ENCODE measurements around the gene EXOC4. TPM values are rescaled to one million over a fixed set of nuclear protein-coding genes. Genes with fewer than 3 reads are reported as not detected.

The EXOC4 gene
- total RNA-seq, 4 donors from 2014 or later = 82.4 to 204 (median 128) TPM

DNA sequence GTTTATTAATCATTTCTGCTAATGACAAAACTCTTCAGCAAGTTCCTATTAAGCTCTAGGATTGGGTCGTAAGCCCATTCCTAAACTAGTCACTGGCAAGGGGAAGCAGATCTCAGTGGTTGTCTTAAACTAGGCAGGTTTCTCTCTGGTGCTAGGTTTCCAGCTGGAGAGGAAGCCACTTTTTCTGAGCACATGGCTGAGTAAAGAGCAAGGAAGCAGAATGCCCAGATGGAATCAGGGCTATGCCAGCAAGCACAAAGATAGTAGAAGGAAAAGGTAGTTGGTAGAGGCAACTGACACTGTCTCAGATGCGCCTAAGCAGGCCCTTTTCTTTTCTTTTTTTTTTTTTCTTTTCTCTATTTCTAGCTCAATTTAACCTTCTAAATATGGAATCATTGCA lies 224.9 kb downstream of the EXOC4 start:
- H3K27me3 ChIP-seq = no peaks in the 10 kb centered on the region
- H3K4me1 ChIP-seq = no peaks in the 10 kb centered on the region
- H3K4me3 ChIP-seq = no peak overlapping the region
- intact Hi-C loops (cut with DNase I; ENCODE audit: low total_unique reads) (no loop called here), in situ Hi-C loops (cut with MboI; ENCODE audit: low pct_ligation_motif_present in 1 of 4, low pct_unique_long_range_greater_than_20kb in 1 of 4, low sequenced_read_pairs in 3 of 4) (no loop called here)
- DNase-seq = no peak
- no peak overlapping the region for H3K27ac ChIP-seq
- TF ChIP-seq, protein P1, sequence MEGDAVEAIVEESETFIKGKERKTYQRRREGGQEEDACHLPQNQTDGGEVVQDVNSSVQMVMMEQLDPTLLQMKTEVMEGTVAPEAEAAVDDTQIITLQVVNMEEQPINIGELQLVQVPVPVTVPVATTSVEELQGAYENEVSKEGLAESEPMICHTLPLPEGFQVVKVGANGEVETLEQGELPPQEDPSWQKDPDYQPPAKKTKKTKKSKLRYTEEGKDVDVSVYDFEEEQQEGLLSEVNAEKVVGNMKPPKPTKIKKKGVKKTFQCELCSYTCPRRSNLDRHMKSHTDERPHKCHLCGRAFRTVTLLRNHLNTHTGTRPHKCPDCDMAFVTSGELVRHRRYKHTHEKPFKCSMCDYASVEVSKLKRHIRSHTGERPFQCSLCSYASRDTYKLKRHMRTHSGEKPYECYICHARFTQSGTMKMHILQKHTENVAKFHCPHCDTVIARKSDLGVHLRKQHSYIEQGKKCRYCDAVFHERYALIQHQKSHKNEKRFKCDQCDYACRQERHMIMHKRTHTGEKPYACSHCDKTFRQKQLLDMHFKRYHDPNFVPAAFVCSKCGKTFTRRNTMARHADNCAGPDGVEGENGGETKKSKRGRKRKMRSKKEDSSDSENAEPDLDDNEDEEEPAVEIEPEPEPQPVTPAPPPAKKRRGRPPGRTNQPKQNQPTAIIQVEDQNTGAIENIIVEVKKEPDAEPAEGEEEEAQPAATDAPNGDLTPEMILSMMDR (IDR thresholded peaks at IDR 0.05) = no peak
- no peak for TF ChIP-seq EP300 (IDR thresholded peaks at IDR 0.05; ENCODE audit: low read depth)
- TF ChIP-seq POLR2AphosphoS5 (IDR thresholded peaks at IDR 0.05) = no peak
- no peak for TF ChIP-seq POLR2A (IDR thresholded peaks at IDR 0.05)
- peaks cover 0 to 16% (median 0%) of the 10 kb centered on the region in 4 donors for H3K36me3 ChIP-seq
- WGBS, 2 donors (ENCODE audit: low coverage in 1 of 2) = 94 to 97% methylated on average over 2 of the region's 2 CpGs
- no peaks in the 10 kb centered on the region for H3K9me3 ChIP-seq

DNA sequence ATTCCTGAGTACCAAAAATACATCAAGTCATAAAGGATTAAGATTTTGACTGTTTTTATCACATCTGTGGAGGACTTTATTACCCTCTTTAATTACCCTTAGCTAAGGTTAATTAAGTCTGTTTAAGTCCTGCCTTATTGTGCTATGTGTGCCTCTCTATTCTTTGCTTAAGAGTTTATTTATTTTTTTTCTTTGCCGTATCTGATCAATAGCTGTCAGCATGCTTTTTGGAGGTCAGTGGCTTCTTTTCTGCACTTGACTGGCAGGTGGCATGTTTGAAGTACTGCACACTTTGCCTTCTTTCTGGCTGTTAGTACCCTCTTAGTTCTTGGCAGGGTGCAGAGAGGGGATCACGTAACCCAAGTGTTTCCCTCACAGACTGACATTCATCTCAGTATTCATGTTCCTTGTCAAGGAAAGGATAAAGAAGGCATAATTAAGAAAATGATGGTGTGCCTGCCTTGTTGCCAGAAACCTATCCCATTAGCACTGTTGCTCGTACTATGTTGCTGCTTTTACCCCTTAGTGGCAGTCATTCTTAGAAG lies 225.8 kb downstream of the EXOC4 start:
- Histone ChIP-seq H3K36me3 (peaks cover 0 to 16% (median 0%) of the 10 kb centered on the region in 4 donors), H3K4me3 (no peak overlapping the region), H3K4me1 (no peaks in the 10 kb centered on the region), H3K27me3 (no peaks in the 10 kb centered on the region), H3K9me3 (no peaks in the 10 kb centered on the region), H3K27ac (no peak overlapping the region)
- DNase-seq = no peak
- 62 to 92% methylated on average over 2 to 3 of the region's 3 CpGs for WGBS, 2 donors (ENCODE audit: low coverage in 1 of 2)
- in situ Hi-C loops (cut with MboI; ENCODE audit: low pct_ligation_motif_present in 1 of 4, low pct_unique_long_range_greater_than_20kb in 1 of 4, low sequenced_read_pairs in 3 of 4) (no loop called here), intact Hi-C loops (cut with DNase I; ENCODE audit: low total_unique reads) (no loop called here)
- TF ChIP-seq POLR2A (IDR thresholded peaks at IDR 0.05) (no peak), EP300 (IDR thresholded peaks at IDR 0.05; ENCODE audit: low read depth) (no peak), POLR2AphosphoS5 (IDR thresholded peaks at IDR 0.05) (no peak)
- TF ChIP-seq, protein P1 (IDR thresholded peaks at IDR 0.05) = no peak

DNA sequence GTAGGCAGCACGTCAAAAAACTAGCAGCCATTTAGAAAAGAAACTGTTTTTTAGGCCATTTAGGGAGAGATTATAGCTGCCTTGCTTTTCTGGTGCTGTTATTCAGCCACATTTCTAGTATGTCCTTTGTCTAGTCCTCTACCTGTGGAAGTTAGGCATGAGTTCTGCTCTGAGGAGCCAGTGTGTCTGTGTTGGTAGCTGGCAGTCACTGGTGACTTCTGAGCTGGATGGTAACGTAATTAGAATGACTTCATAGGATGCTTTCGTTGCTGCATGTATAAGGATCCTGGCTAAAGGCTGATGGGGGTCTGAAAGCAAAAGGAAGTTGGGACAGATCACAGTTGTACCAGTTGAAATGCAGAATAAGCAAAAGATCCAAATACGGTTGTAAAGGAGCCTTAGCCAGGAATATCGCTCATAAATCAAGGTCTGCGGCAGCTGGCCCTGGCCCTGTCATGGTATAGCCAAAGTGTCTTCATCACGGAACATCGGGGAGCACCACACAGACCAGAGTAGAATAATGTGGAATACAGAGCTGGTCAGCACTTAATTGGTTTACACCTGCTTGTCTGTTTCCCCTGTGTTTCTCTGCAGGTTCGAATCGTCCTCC lies 226.7 kb downstream of the EXOC4 start:
- TF ChIP-seq EP300 (IDR thresholded peaks at IDR 0.05; ENCODE audit: low read depth) (no peak), POLR2AphosphoS5 (IDR thresholded peaks at IDR 0.05) (no peak), POLR2A (IDR thresholded peaks at IDR 0.05) (no peak)
- TF ChIP-seq, protein P1 (IDR thresholded peaks at IDR 0.05) = no peak
- no peaks in the 10 kb centered on the region for H3K9me3 ChIP-seq
- H3K4me1 ChIP-seq = no peaks in the 10 kb centered on the region
- H3K27me3 ChIP-seq = no peaks in the 10 kb centered on the region
- no peak overlapping the region for H3K4me3 ChIP-seq
- in situ Hi-C loops (cut with MboI; ENCODE audit: low pct_ligation_motif_present in 1 of 4, low pct_unique_long_range_greater_than_20kb in 1 of 4, low sequenced_read_pairs in 3 of 4) = no loop called here
- WGBS, 2 donors (ENCODE audit: low coverage in 1 of 2) = 89 to 92% methylated on average over 5 to 10 of the region's 10 CpGs
- no peak for DNase-seq
- peaks cover 0 to 16% (median 0%) of the 10 kb centered on the region in 4 donors for H3K36me3 ChIP-seq
- intact Hi-C loops (cut with DNase I; ENCODE audit: low total_unique reads) = no loop called here
- H3K27ac ChIP-seq = no peak overlapping the region

DNA sequence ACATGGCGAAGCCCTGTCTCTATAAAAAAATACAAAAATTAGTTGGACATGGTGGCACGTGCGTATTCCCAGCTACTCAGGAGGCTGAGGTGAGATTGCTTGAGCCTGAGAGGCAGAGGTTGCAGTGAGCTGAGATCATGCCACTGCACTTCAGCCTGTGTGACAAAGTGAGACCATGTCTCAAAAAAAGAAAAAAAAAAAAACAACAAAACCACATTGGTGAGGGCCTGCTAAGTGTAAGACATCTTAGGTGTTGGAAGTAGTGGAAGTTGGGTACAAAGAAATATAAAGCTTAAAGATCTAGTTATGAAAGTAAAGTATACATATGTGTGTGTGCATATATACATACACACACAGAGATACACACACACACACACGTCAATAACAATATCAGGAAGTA lies 228.0 kb downstream of the EXOC4 start:
- in situ Hi-C loops (cut with MboI; ENCODE audit: low pct_ligation_motif_present in 1 of 4, low pct_unique_long_range_greater_than_20kb in 1 of 4, low sequenced_read_pairs in 3 of 4) = no loop called here

More for the DNA sequence above, 228.0 kb downstream of the EXOC4 start:
- no peak overlapping the region for H3K27ac ChIP-seq
- H3K4me1 ChIP-seq = no peaks in the 10 kb centered on the region
- peaks cover 0 to 12% (median 0%) of the 10 kb centered on the region in 4 donors for H3K36me3 ChIP-seq
- WGBS, 2 donors (ENCODE audit: low coverage in 1 of 2) = 94 to 100% methylated on average over 3 to 4 of the region's 4 CpGs
- H3K27me3 ChIP-seq = no peaks in the 10 kb centered on the region
- no peak overlapping the region for H3K4me3 ChIP-seq
- TF ChIP-seq, protein P1 (IDR thresholded peaks at IDR 0.05) = no peak
- TF ChIP-seq POLR2AphosphoS5 (IDR thresholded peaks at IDR 0.05) (no peak), EP300 (IDR thresholded peaks at IDR 0.05; ENCODE audit: low read depth) (no peak), POLR2A (IDR thresholded peaks at IDR 0.05) (no peak)
- intact Hi-C loops (cut with DNase I; ENCODE audit: low total_unique reads) = no loop called here
- H3K9me3 ChIP-seq = no peaks in the 10 kb centered on the region
- no peak for DNase-seq

Data from transverse colon (tissue), 4 donors.